HCT116 (cell line): ENCODE measurements around the gene LMOD3. TPM values are rescaled to one million over a fixed set of nuclear protein-coding genes. Genes with fewer than 3 reads are reported as not detected.

ENCODE experiments used
- ATAC-seq: fragments of 200-7000 bp; cut with Tn5 transposase; 2 replicates; pipeline ENCODE4 v1.9.1; 2020; ENCODE audit warnings: mild to moderate bottlenecking, moderate library complexity
- BruUV-seq: library from RNA; stranded (reverse); fragments of 400-500 nt; replicated peaks from 2 replicates; lab custom pipeline; 2021; lab: Mats Ljungman, UMichigan
- CTCF ChIA-PET: fragments of 300-600 bp; sonication (Branson Sonifier 250); formaldehyde crosslinking; loops from one replicate; lab custom pipeline; 2021; ENCODE audit warnings: antibody characterized with exemption; lab: Charles Lee
- POLR2A ChIA-PET: fragments of 300-600, 350-600 bp; sonication (Branson Sonifier 250); formaldehyde crosslinking; loops from one replicate; lab custom pipeline; 2021; ENCODE audit warnings: antibody characterized with exemption; lab: Charles Lee
- RAD21 ChIA-PET, 2 experiments: fragments of 300-600 bp; sonication (Branson Sonifier 250); formaldehyde crosslinking; loops; one replicate each; lab custom pipeline; 2023; ENCODE audit warnings: low total read pairs in 2 of 2; ENCODE audit not compliant: uncharacterized antibody in 2 of 2, unreplicated experiment in 2 of 2, low non-redundant PET in 1 of 2; lab: Charles Lee
- DNase-seq: peaks from one replicate; pipeline ENCODE4 v3.0.0-alpha.2; 2010; ENCODE audit warnings: low read depth, low spot score
- H2AFZ ChIP-seq: fragments of 200-600 bp; shearing (Covaris generic), sonication (generic); 2 replicates; pipeline ENCODE4 v1.6.1; 2017; ENCODE audit warnings: low read depth, mixed run types, mixed read lengths, antibody characterized with exemption, low read length; ENCODE audit not compliant: poor library complexity, severe bottlenecking
- H3K27ac ChIP-seq: 2 replicates; pipeline ENCODE4 v1.5.1; 2012; ENCODE audit warnings: low read depth, low read length
- H3K27me3 ChIP-seq: fragments of 200-600 bp; sonication (generic); 2 replicates; pipeline ENCODE4 v1.6.1; 2016; ENCODE audit warnings: mixed run types, low read length, mixed read lengths; ENCODE audit not compliant: insufficient read depth
- H3K36me3 ChIP-seq, 2 experiments: fragments of 200-500 bp in 1 of 2; fragments of 200-600 bp in 1 of 2; sonication (Bioruptor generic) in 1 of 2; sonication (generic) in 1 of 2; 2 replicates each; pipeline versions ENCODE4 v1.5.1 to v1.6.1; 2014 to 2016; ENCODE audit warnings: low read length in 2 of 2, inconsistent platforms in 1 of 2, mixed read lengths in 1 of 2, mixed run types in 1 of 2; ENCODE audit not compliant: insufficient read depth in 2 of 2, control insufficient read depth in 1 of 2
- H3K4me1 ChIP-seq, 2 experiments: fragments of 200-600 bp in 1 of 2; sonication (generic) in 1 of 2; 2 replicates each; pipeline versions ENCODE4 v1.5.1 to v1.6.1; 2012 to 2017; ENCODE audit warnings: low read length in 2 of 2, inconsistent platforms in 1 of 2, mild to moderate bottlenecking in 1 of 2, mixed read lengths in 1 of 2, mixed run types in 1 of 2, moderate library complexity in 1 of 2; ENCODE audit not compliant: insufficient read depth in 2 of 2, control insufficient read depth in 1 of 2
- H3K4me2 ChIP-seq: fragments of 200-600 bp; sonication (generic); 2 replicates; pipeline ENCODE4 v1.6.1; 2017; ENCODE audit warnings: mixed run types, low read length, mixed read lengths
- H3K4me3 ChIP-seq, 2 experiments: fragments of 200-600 bp in 1 of 2; sonication (generic) in 1 of 2; replicated peaks in 1 of 2; 2 replicates each; pipeline ENCODE4 v1.5.1; 2011 to 2016; ENCODE audit warnings: low read length in 2 of 2, control low read depth in 1 of 2, low read depth in 1 of 2, mild to moderate bottlenecking in 1 of 2, mixed read lengths in 1 of 2, mixed run types in 1 of 2
- H3K79me2 ChIP-seq: fragments of 200-600 bp; sonication (generic); 2 replicates; pipeline ENCODE4 v1.6.1; 2017; ENCODE audit warnings: mild to moderate bottlenecking, mixed run types, low read length, moderate library complexity, mixed read lengths; ENCODE audit not compliant: insufficient read depth
- H3K9ac ChIP-seq: fragments of 200-600 bp; sonication (generic); 2 replicates; pipeline ENCODE4 v1.6.1; 2016; ENCODE audit warnings: low read length, mixed read lengths
- H3K9me2 ChIP-seq: fragments of 200-600 bp; sonication (generic), shearing (Covaris generic); 2 replicates; pipeline ENCODE4 v1.6.1; 2017; ENCODE audit warnings: mixed run types, mild to moderate bottlenecking, moderate library complexity; ENCODE audit not compliant: insufficient read depth
- H3K9me3 ChIP-seq, 2 experiments: fragments of 200-500 bp in 1 of 2; fragments of 200-600 bp in 1 of 2; sonication (Bioruptor generic) in 1 of 2; sonication (generic) in 1 of 2; 2 replicates each; pipeline ENCODE4 v1.6.1; 2014 to 2017; ENCODE audit warnings: low read length in 2 of 2, mixed read lengths in 2 of 2, inconsistent platforms in 1 of 2, low read depth in 1 of 2, mild to moderate bottlenecking in 1 of 2, mixed run types in 1 of 2, moderate library complexity in 1 of 2; ENCODE audit not compliant: control insufficient read depth in 1 of 2, insufficient read depth in 1 of 2
- H4K20me1 ChIP-seq: fragments of 200-600 bp; sonication (generic), shearing (Covaris generic); 2 replicates; pipeline ENCODE4 v1.6.1; 2017; ENCODE audit warnings: mixed run types, mild to moderate bottlenecking, moderate library complexity; ENCODE audit not compliant: insufficient read depth
- CEBPB ChIP-seq: IDR thresholded peaks from 2 replicates; pipeline ENCODE4 v1.6.1; 2012; ENCODE audit warnings: low read depth
- CTCF ChIP-seq, 3 experiments: fragments of 200-600 bp in 1 of 3; sonication (generic) in 1 of 3; IDR thresholded peaks in 2 of 3; conservative IDR thresholded peaks in 1 of 3; 2 replicates each; pipeline ENCODE4 v1.5.1; 2012 to 2017; ENCODE audit warnings: low read depth in 2 of 3, low read length in 2 of 3, antibody characterized with exemption in 1 of 3, borderline replicate concordance in 1 of 3, control low read depth in 1 of 3, mild to moderate bottlenecking in 1 of 3, mixed read lengths in 1 of 3, mixed run types in 1 of 3, moderate library complexity in 1 of 3; ENCODE audit not compliant: insufficient read depth in 1 of 3
- EGR1 ChIP-seq: IDR thresholded peaks from 2 replicates; pipeline ENCODE4 v1.6.1; 2012; ENCODE audit warnings: low read depth
- EZH2 ChIP-seq: fragments of 200-600 bp; sonication (generic); IDR thresholded peaks from 2 replicates; pipeline ENCODE4 v1.6.1; 2017; ENCODE audit warnings: antibody characterized with exemption, mixed run types
- EZH2phosphoT487 ChIP-seq: fragments of 200-600 bp; IDR thresholded peaks from 2 replicates; pipeline ENCODE4 v1.6.1; 2018; ENCODE audit warnings: antibody characterized with exemption, borderline replicate concordance
- FOSL1 ChIP-seq: IDR thresholded peaks from 2 replicates; pipeline ENCODE4 v1.6.1; 2012; ENCODE audit warnings: low read depth
- JUND ChIP-seq: IDR thresholded peaks from 2 replicates; pipeline ENCODE4 v1.6.1; 2012
- MAX ChIP-seq: IDR thresholded peaks from 2 replicates; pipeline ENCODE4 v1.6.1; 2012
- POLR2A ChIP-seq: IDR thresholded peaks from 2 replicates; pipeline ENCODE4 v1.7.0; 2011; ENCODE audit warnings: borderline replicate concordance; ENCODE audit not compliant: insufficient read depth, insufficient read length; ENCODE audit errors: extremely low read depth
- POLR2AphosphoS5 ChIP-seq: IDR thresholded peaks from 2 replicates; pipeline ENCODE4 v1.6.1; 2011; ENCODE audit warnings: mild to moderate bottlenecking, low read depth, low read length, moderate library complexity
- RAD21 ChIP-seq: IDR thresholded peaks from 2 replicates; pipeline ENCODE4 v1.6.1; 2012; ENCODE audit warnings: low read depth, mild to moderate bottlenecking
- REST ChIP-seq: IDR thresholded peaks from 2 replicates; pipeline ENCODE4 v1.6.1; 2012; ENCODE audit warnings: low read depth
- SIN3A ChIP-seq: IDR thresholded peaks from 2 replicates; pipeline ENCODE4 v1.6.1; 2012; ENCODE audit warnings: low read depth
- TCF7L2 ChIP-seq: IDR thresholded peaks from 2 replicates; pipeline ENCODE4 v1.7.0; 2011; ENCODE audit warnings: borderline replicate concordance, inconsistent platforms; ENCODE audit not compliant: insufficient read depth, insufficient read length; ENCODE audit errors: extremely low read depth
- YY1 ChIP-seq: IDR thresholded peaks from 2 replicates; pipeline ENCODE4 v1.6.1; 2011; ENCODE audit warnings: low read length, low read depth, moderate library complexity, mild to moderate bottlenecking; ENCODE audit not compliant: insufficient replicate concordance; ENCODE audit errors: extremely low read depth
- ZBTB33 ChIP-seq: IDR thresholded peaks from 2 replicates; pipeline ENCODE4 v1.6.1; 2011; ENCODE audit warnings: mild to moderate bottlenecking, low read length, moderate library complexity; ENCODE audit not compliant: insufficient replicate concordance; ENCODE audit errors: extremely low read depth
- ZFX ChIP-seq: fragments of 450-650 bp; IDR thresholded peaks from 2 replicates; pipeline ENCODE4 v1.6.1; 2017
- ZNF274 ChIP-seq: fragments of 200-500 bp; sonication (Bioruptor generic); IDR thresholded peaks from 2 replicates; pipeline ENCODE4 v1.6.1; 2014; ENCODE audit warnings: mild to moderate bottlenecking, low read depth, low read length, inconsistent platforms
- intact Hi-C: fragments of 100-400 bp; cut with micrococcal nuclease; formaldehyde crosslinking; loops from 2 replicates; pipeline ENCODE4 v1.10.0; 2022
- total RNA-seq: library from RNA; stranded (reverse); gene quantifications from one replicate; pipeline ENCODE4 v1.2.1, GENCODE V29; 2021; ENCODE audit not compliant: unreplicated experiment
- TF ChIP-seq, protein P1 (sequence below): IDR thresholded peaks from 2 replicates; pipeline ENCODE4 v1.6.1; 2012

The LMOD3 gene
- total RNA-seq, 1 experiment from 2014 or later = not detected

DNA sequence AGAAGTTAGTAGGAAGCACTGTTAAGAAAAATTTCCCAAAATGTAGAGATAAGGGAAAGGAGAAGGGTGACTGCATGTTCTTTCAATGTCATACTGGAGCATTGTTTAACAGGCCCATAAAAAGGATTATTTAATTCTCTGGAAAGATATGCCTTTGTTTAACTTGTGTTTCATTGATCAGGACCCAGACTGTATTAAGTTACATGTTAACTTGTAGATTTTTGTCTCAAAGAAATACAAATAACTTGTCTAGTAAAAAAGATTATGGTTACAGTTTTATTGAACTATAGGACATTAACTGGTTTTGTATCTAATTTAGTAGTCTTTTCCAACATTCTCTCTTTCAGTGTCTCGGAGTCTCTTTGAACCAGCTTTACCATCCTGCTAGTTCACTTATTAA, 49.7 kb upstream of the LMOD3 start (continued):
- TF ChIP-seq YY1 (no peak), TCF7L2 (no peak), JUND (no peak), SIN3A (no peak)

- BruUV-seq = no TSS peak
- H3K4me3 ChIP-seq = no peak overlapping the region
- H3K79me2 ChIP-seq = no peaks in the 10 kb centered on the region
- no peaks in the 10 kb centered on the region for H4K20me1 ChIP-seq
- ChIA-PET POLR2A (no interaction called here), CTCF (no interaction called here), RAD21 (no interaction called here)
- H2AFZ ChIP-seq = no peak overlapping the region
- intact Hi-C loops = no loop called here
- no peak for DNase-seq
- TF ChIP-seq MAX (no peak), FOSL1 (no peak), EZH2phosphoT487 (no peak), EZH2 (no peak), POLR2A (no peak), EGR1 (no peak), POLR2AphosphoS5 (no peak), RAD21 (no peak), CEBPB (no peak), CTCF (IDR thresholded peaks at IDR 0.05 in 2 of 3, conservative IDR thresholded peaks at IDR 0.05 in 1 of 3; ENCODE audit: borderline replicate concordance in 1 of 3, insufficient read depth in 1 of 3, low read depth in 2 of 3, low read length in 2 of 3) (no peak), ZNF274 (no peak), REST (no peak), SIN3A (no peak), ZBTB33 (no peak), JUND (no peak), ZFX (no peak), TCF7L2 (no peak)
- TF ChIP-seq, protein P1, sequence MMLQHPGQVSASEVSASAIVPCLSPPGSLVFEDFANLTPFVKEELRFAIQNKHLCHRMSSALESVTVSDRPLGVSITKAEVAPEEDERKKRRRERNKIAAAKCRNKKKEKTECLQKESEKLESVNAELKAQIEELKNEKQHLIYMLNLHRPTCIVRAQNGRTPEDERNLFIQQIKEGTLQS = no peak
- H3K4me2 ChIP-seq = no peak overlapping the region
- no peaks in the 10 kb centered on the region for H3K4me1 ChIP-seq
- H3K9me2 ChIP-seq = no peaks in the 10 kb centered on the region
- H3K27ac ChIP-seq = no peak overlapping the region
- H3K27me3 ChIP-seq = no peaks in the 10 kb centered on the region
- ATAC-seq = no peak
- H3K36me3 ChIP-seq = no peaks in the 10 kb centered on the region
- H3K9ac ChIP-seq = no peak overlapping the region
- no peaks in the 10 kb centered on the region for H3K9me3 ChIP-seq
Observed at GRCh38 chr3:69166446-69166845, 44.1 kb upstream of the LMOD3 start.
